IPS-NIHi7 (cell line): ENCODE measurements around the gene SBSN.
A peak's percentile ranks its signal among the peaks of the same experiment; 100 is the strongest.

Source experiments
- DNase-seq: peaks from one replicate; pipeline ENCODE4 v3.0.0; 2012; ENCODE audit warnings: mixed read lengths; ENCODE audit errors: extremely low spot score

Gene SBSN

GRCh38 chr19:35554076-35554475, 26.0 kb upstream of the SBSN start:
- no peak for DNase-seq

- no peak for DNase-seq
These were observed 25.4 kb upstream of the SBSN start for GRCh38 chr19:35553385-35554000.

- no peak for DNase-seq
These were observed 24.6 kb upstream of the SBSN start for GRCh38 chr19:35552534-35553384.

- DNase-seq: no peak
These were observed 23.1 kb upstream of the SBSN start for GRCh38 chr19:35551091-35551810.

- no peak for DNase-seq
These were observed 21.9 kb upstream of the SBSN start for GRCh38 chr19:35549879-35550523.

- DNase-seq: peak; percentile 88
These were observed 21.2 kb upstream of the SBSN start for GRCh38 chr19:35549174-35549788.

- DNase-seq: no peak
These were observed 18.4 kb upstream of the SBSN start for GRCh38 chr19:35546532-35546931.

- DNase-seq: peak; percentile 52
These were observed 17.8 kb upstream of the SBSN start for GRCh38 chr19:35545855-35546381.

- DNase-seq: peak; percentile 100
These were observed 17.1 kb upstream of the SBSN start, which contains the start of gene TMEM147 for GRCh38 chr19:35545001-35545854. TMEM147 (plus strand) TSS chr19:35545626; CDS start chr19:35545740, 114 bp downstream.

GRCh38 chr19:35544110-35544802, 16.1 kb upstream of the SBSN start:
- DNase-seq: no peak

- DNase-seq: no peak
These were observed 15.4 kb upstream of the SBSN start for GRCh38 chr19:35543280-35544109.

- no peak for DNase-seq
These were observed 14.1 kb upstream of the SBSN start for GRCh38 chr19:35542209-35542608.

- DNase-seq: no peak
These were observed 12.3 kb upstream of the SBSN start for GRCh38 chr19:35540356-35540927.

- no peak for DNase-seq
These were observed 11.7 kb upstream of the SBSN start for GRCh38 chr19:35539850-35540249.

GRCh38 chr19:35539314-35539713, 11.2 kb upstream of the SBSN start:
- DNase-seq: no peak

- DNase-seq: no peak
These were observed 6.8 kb upstream of the SBSN start for GRCh38 chr19:35534803-35535480.

GRCh38 chr19:35533822-35534392, 5.8 kb upstream of the SBSN start:
- DNase-seq: no peak
